SK-N-SH (cell line): ENCODE measurements around the gene CPAMD8. TPM values are rescaled to one million over a fixed set of nuclear protein-coding genes. Genes with fewer than 3 reads are reported as not detected.

Source experiments
- CTCF ChIA-PET: fragments of 300-600, 350-600 bp; formaldehyde crosslinking; extraction: SDS; loops from one replicate; lab custom pipeline; 2021; lab: Yijun Ruan, JAX
- POLR2A ChIA-PET: fragments of 350-600 bp; sonication (Branson Sonifier 250); formaldehyde crosslinking; extraction: SDS; loops from one replicate; lab custom pipeline; 2020; ENCODE audit warnings: antibody characterized with exemption, inconsistent platforms; lab: Yijun Ruan, JAX
- DNase-seq: peaks from one replicate; pipeline ENCODE4 v3.0.0; 2012
- H2AFZ ChIP-seq: fragments of 200-600 bp; sonication (generic); 2 replicates; pipeline ENCODE4 v1.8.1; 2016; ENCODE audit warnings: antibody characterized with exemption, mild to moderate bottlenecking, low read depth
- H3F3A ChIP-seq: fragments of 200-600 bp; sonication (generic); replicated peaks from 2 replicates; pipeline ENCODE3; 2016; ENCODE audit warnings: antibody characterized with exemption, mild to moderate bottlenecking; ENCODE audit not compliant: insufficient read depth
- H3K27ac ChIP-seq, 2 experiments: fragments of 200-500 bp in 1 of 2; fragments of 200-600 bp in 1 of 2; sonication (Bioruptor generic) in 1 of 2; sonication (generic), shearing (Covaris generic) in 1 of 2; 2 replicates each; pipeline versions ENCODE4 v1.5.1 to v1.6.1; 2014 to 2016; ENCODE audit warnings: low read depth in 2 of 2, inconsistent platforms in 1 of 2, low read length in 1 of 2, mild to moderate bottlenecking in 1 of 2, mixed read lengths in 1 of 2
- H3K27me3 ChIP-seq: fragments of 200-600 bp; sonication (generic), shearing (Covaris generic); 2 replicates; pipeline ENCODE4 v1.6.1; 2016; ENCODE audit warnings: mixed run types; ENCODE audit not compliant: insufficient read depth
- H3K36me3 ChIP-seq, 2 experiments: fragments of 200-500 bp in 1 of 2; fragments of 200-600 bp in 1 of 2; sonication (Bioruptor generic) in 1 of 2; sonication (generic) in 1 of 2; replicated peaks in 1 of 2; 2 replicates each; pipeline versions ENCODE3 to v1.5.1; 2014 to 2016; ENCODE audit warnings: low read length in 1 of 2, mild to moderate bottlenecking in 1 of 2; ENCODE audit not compliant: insufficient read depth in 2 of 2, control insufficient read depth in 1 of 2
- H3K4me1 ChIP-seq, 2 experiments: fragments of 200-500 bp in 1 of 2; fragments of 200-600 bp in 1 of 2; sonication (Bioruptor generic) in 1 of 2; sonication (generic), shearing (Covaris generic) in 1 of 2; 2 replicates each; pipeline versions ENCODE4 v1.5.1 to v1.6.1; 2014 to 2016; ENCODE audit warnings: low read depth in 1 of 2, low read length in 1 of 2, mixed run types in 1 of 2; ENCODE audit not compliant: insufficient read depth in 2 of 2, control insufficient read depth in 1 of 2
- H3K4me2 ChIP-seq: fragments of 200-600 bp; sonication (generic), shearing (Covaris generic); 2 replicates; pipeline ENCODE4 v1.6.1; 2017; ENCODE audit warnings: mixed run types
- H3K4me3 ChIP-seq, 2 experiments: fragments of 200-500 bp in 1 of 2; fragments of 200-600 bp in 1 of 2; sonication (Bioruptor generic) in 1 of 2; sonication (generic), shearing (Covaris generic) in 1 of 2; 2 replicates each; pipeline versions ENCODE4 v1.5.1 to v1.8.1; 2014 to 2016; ENCODE audit warnings: low read depth in 2 of 2, inconsistent platforms in 1 of 2, low read length in 1 of 2, mild to moderate bottlenecking in 1 of 2, mixed read lengths in 1 of 2, moderate library complexity in 1 of 2
- H3K79me2 ChIP-seq: fragments of 200-600 bp; sonication (generic); 2 replicates; pipeline ENCODE4 v1.8.1; 2017; ENCODE audit warnings: mild to moderate bottlenecking; ENCODE audit not compliant: insufficient read depth
- H3K9ac ChIP-seq: fragments of 200-600 bp; sonication (generic); 2 replicates; pipeline ENCODE4 v1.6.1; 2017; ENCODE audit warnings: mixed run types
- H3K9me2 ChIP-seq: fragments of 200-600 bp; sonication (generic); 2 replicates; pipeline ENCODE4 v1.6.1; 2017; ENCODE audit warnings: mixed run types
- H3K9me3 ChIP-seq: fragments of 200-600 bp; sonication (generic); 2 replicates; pipeline ENCODE4 v1.6.1; 2017; ENCODE audit warnings: mixed run types, mild to moderate bottlenecking, moderate library complexity
- H4K20me1 ChIP-seq: fragments of 200-600 bp; sonication (generic); 2 replicates; pipeline ENCODE4 v1.6.1; 2017; ENCODE audit warnings: mild to moderate bottlenecking, mixed run types; ENCODE audit not compliant: insufficient read depth
- ELF1 ChIP-seq: IDR thresholded peaks from 2 replicates; pipeline ENCODE4 v1.4.0; 2012
- FOSL2 ChIP-seq: IDR thresholded peaks from 2 replicates; pipeline ENCODE4 v1.4.0; 2012; ENCODE audit warnings: low read depth, mild to moderate bottlenecking, moderate library complexity, borderline replicate concordance
- FOXM1 ChIP-seq: IDR thresholded peaks from 2 replicates; pipeline ENCODE4 v1.4.0; 2012; ENCODE audit warnings: low read depth, mild to moderate bottlenecking
- GABPA ChIP-seq: IDR thresholded peaks from 2 replicates; pipeline ENCODE4 v1.4.0; 2012; ENCODE audit warnings: low read depth, mild to moderate bottlenecking
- JUND ChIP-seq: IDR thresholded peaks from 2 replicates; pipeline ENCODE4 v1.4.0; 2012
- NRF1 ChIP-seq: IDR thresholded peaks from 2 replicates; pipeline ENCODE4 v1.6.1; 2012; ENCODE audit warnings: low read depth, mild to moderate bottlenecking, low read length
- POLR2AphosphoS5 ChIP-seq: IDR thresholded peaks from 2 replicates; pipeline ENCODE4 v1.6.1; 2012; ENCODE audit warnings: low read depth, low read length
- RAD21 ChIP-seq: IDR thresholded peaks from 2 replicates; pipeline ENCODE4 v1.6.1; 2012; ENCODE audit warnings: mild to moderate bottlenecking, low read length
- RXRA ChIP-seq: IDR thresholded peaks from 2 replicates; pipeline ENCODE4 v1.4.0; 2012; ENCODE audit warnings: low read depth, mild to moderate bottlenecking, borderline replicate concordance
- TAF1 ChIP-seq: IDR thresholded peaks from 2 replicates; pipeline ENCODE4 v1.6.1; 2012; ENCODE audit warnings: low read depth, mild to moderate bottlenecking, low read length, moderate library complexity, borderline replicate concordance
- TCF12 ChIP-seq: IDR thresholded peaks from 2 replicates; pipeline ENCODE4 v1.4.0; 2012
- USF2 ChIP-seq: fragments of 150-350 bp; IDR thresholded peaks from 2 replicates; pipeline ENCODE4 v1.6.1; 2017; ENCODE audit warnings: antibody characterized with exemption, low read length, low read depth, borderline replicate concordance
- YY1 ChIP-seq: IDR thresholded peaks from 2 replicates; pipeline ENCODE4 v1.4.0; 2012; ENCODE audit warnings: low read depth, mild to moderate bottlenecking
- ZBTB33 ChIP-seq: IDR thresholded peaks from 2 replicates; pipeline ENCODE4 v1.4.0; 2012; ENCODE audit warnings: low read depth, borderline replicate concordance
- whole genome bisulfite sequencing: methylation state at CpG from one replicate; pipeline ENCODE4 v1.1.6; 2017; ENCODE audit warnings: low lambda C conversion rate; 5-methylcytosine and 5-hydroxymethylcytosine counted together
- polyA plus RNA-seq, 3 experiments: library from polyadenylated mRNA; depleted of rRNA; stranded (reverse); fragments of >200 nt; gene quantifications; 2 replicates each; pipeline ENCODE4 v1.2.3, GENCODE V29; 2012
- TF ChIP-seq, protein P1 (sequence below): IDR thresholded peaks from 2 replicates; pipeline ENCODE4; 2012
- TF ChIP-seq, protein P2 (sequence below): IDR thresholded peaks from 2 replicates; pipeline ENCODE4 v1.4.0; 2012; ENCODE audit warnings: low read depth, borderline replicate concordance
- TF ChIP-seq, protein P3 (sequence below): fragments of 150-350 bp; IDR thresholded peaks from 2 replicates; pipeline ENCODE4 v1.6.1; 2016; ENCODE audit warnings: mild to moderate bottlenecking, low read depth, low read length

CPAMD8 gene
- polyA plus RNA-seq, 1 of the 3 experiments (the other 2 are of a cell fraction) = 1.2 TPM

- peaks cover 0 to 16% of the 10 kb centered on the region in 2 experiments; a peak in 1 of 4 replicates for H3K4me1 ChIP-seq
- H3K9me3 ChIP-seq = no peaks in the 10 kb centered on the region
- no peaks in the 10 kb centered on the region for H4K20me1 ChIP-seq
- H3K4me3 ChIP-seq = no peak overlapping the region
- no peak overlapping the region for H3K4me2 ChIP-seq
- no peak overlapping the region for H2AFZ ChIP-seq
- CTCF ChIA-PET = no interaction called here
- H3F3A ChIP-seq = no peaks in the 10 kb centered on the region
- H3K27me3 ChIP-seq = no peaks in the 10 kb centered on the region
- DNase-seq = no peak
- H3K36me3 ChIP-seq = peaks cover 0 to 3% of the 10 kb centered on the region in 2 experiments
- no peaks in the 10 kb centered on the region for H3K9me2 ChIP-seq
- H3K79me2 ChIP-seq = no peaks in the 10 kb centered on the region
- TF ChIP-seq ZBTB33 (no peak), GABPA (no peak), FOSL2 (no peak), ELF1 (no peak), TAF1 (no peak), USF2 (no peak), TCF12 (no peak), JUND (no peak), POLR2AphosphoS5 (no peak)
- TF ChIP-seq, protein P1, sequence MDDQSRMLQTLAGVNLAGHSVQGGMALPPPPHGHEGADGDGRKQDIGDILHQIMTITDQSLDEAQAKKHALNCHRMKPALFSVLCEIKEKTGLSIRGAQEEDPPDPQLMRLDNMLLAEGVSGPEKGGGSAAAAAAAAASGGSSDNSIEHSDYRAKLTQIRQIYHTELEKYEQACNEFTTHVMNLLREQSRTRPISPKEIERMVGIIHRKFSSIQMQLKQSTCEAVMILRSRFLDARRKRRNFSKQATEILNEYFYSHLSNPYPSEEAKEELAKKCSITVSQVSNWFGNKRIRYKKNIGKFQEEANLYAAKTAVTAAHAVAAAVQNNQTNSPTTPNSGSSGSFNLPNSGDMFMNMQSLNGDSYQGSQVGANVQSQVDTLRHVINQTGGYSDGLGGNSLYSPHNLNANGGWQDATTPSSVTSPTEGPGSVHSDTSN = no peak
- no peak overlapping the region for H3K27ac ChIP-seq
- 31% methylated on average over 5 of the region's 5 CpGs for WGBS
- POLR2A ChIA-PET = no interaction called here
- no peak overlapping the region for H3K9ac ChIP-seq
These were observed 141.4 kb downstream of the CPAMD8 start for GRCh38 chr19:16885166-16885565.

DNA sequence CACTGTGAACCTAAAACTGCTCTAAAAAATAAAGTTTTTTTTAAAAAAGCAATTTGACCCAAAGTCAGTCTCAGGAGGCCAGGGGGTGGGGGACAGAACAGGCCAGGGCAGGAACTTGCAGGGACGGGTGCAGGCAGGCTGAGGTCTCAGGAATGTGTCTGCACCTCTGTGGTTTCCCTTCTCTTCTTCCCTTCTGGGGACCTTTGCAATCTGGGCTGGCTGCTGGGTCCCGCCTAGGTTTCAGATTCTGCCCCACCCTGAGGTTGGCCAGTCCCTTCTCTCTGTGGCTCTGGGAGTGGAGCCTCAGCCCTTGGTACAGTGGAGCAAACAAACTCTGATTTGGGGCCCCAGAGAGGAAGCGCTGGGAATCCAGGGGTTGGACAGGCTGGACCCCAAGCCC, 143.1 kb downstream of the CPAMD8 start:
- Histone ChIP-seq H3F3A (no peaks in the 10 kb centered on the region), H3K4me1 (peaks cover 0 to under 1% of the 10 kb centered on the region in 2 experiments; a peak in 1 of 4 replicates), H3K4me3 (no peak overlapping the region), H3K9ac (no peak overlapping the region), H2AFZ (no peak overlapping the region), H3K79me2 (no peaks in the 10 kb centered on the region), H3K9me2 (no peaks in the 10 kb centered on the region), H3K4me2 (no peak overlapping the region), H3K36me3 (peaks cover 9 to 13% of the 10 kb centered on the region in 2 experiments), H4K20me1 (no peaks in the 10 kb centered on the region), H3K9me3 (no peaks in the 10 kb centered on the region), H3K27ac (no peak overlapping the region), H3K27me3 (no peaks in the 10 kb centered on the region)
- CTCF ChIA-PET = no interaction called here
- no peak for DNase-seq
- no peak for TF ChIP-seq YY1
- no peak for TF ChIP-seq FOSL2
- TF ChIP-seq, protein P2, sequence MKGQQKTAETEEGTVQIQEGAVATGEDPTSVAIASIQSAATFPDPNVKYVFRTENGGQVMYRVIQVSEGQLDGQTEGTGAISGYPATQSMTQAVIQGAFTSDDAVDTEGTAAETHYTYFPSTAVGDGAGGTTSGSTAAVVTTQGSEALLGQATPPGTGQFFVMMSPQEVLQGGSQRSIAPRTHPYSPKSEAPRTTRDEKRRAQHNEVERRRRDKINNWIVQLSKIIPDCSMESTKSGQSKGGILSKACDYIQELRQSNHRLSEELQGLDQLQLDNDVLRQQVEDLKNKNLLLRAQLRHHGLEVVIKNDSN = no peak
- no peak for TF ChIP-seq RXRA
- TF ChIP-seq, protein P1 = no peak
- no peak for TF ChIP-seq NRF1
- no peak for TF ChIP-seq FOXM1
- TF ChIP-seq ZBTB33 = no peak
- no peak for TF ChIP-seq GABPA
- TF ChIP-seq POLR2AphosphoS5 = no peak
- no peak for TF ChIP-seq RAD21
- no peak for TF ChIP-seq TAF1
- TF ChIP-seq, protein P3, sequence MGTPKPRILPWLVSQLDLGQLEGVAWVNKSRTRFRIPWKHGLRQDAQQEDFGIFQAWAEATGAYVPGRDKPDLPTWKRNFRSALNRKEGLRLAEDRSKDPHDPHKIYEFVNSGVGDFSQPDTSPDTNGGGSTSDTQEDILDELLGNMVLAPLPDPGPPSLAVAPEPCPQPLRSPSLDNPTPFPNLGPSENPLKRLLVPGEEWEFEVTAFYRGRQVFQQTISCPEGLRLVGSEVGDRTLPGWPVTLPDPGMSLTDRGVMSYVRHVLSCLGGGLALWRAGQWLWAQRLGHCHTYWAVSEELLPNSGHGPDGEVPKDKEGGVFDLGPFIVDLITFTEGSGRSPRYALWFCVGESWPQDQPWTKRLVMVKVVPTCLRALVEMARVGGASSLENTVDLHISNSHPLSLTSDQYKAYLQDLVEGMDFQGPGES = no peak
- POLR2A ChIA-PET = no interaction called here
- 65% methylated on average over 2 of the region's 3 CpGs for WGBS
